GM19455 (cell line): ENCODE data around the gene KCNC1.

Experiments used
- ATAC-seq: cut with Tn5 transposase; IDR thresholded peaks from one replicate; pipeline ENCODE4 v1.9.1; 2021; ENCODE audit not compliant: unreplicated experiment

The KCNC1 gene

DNA sequence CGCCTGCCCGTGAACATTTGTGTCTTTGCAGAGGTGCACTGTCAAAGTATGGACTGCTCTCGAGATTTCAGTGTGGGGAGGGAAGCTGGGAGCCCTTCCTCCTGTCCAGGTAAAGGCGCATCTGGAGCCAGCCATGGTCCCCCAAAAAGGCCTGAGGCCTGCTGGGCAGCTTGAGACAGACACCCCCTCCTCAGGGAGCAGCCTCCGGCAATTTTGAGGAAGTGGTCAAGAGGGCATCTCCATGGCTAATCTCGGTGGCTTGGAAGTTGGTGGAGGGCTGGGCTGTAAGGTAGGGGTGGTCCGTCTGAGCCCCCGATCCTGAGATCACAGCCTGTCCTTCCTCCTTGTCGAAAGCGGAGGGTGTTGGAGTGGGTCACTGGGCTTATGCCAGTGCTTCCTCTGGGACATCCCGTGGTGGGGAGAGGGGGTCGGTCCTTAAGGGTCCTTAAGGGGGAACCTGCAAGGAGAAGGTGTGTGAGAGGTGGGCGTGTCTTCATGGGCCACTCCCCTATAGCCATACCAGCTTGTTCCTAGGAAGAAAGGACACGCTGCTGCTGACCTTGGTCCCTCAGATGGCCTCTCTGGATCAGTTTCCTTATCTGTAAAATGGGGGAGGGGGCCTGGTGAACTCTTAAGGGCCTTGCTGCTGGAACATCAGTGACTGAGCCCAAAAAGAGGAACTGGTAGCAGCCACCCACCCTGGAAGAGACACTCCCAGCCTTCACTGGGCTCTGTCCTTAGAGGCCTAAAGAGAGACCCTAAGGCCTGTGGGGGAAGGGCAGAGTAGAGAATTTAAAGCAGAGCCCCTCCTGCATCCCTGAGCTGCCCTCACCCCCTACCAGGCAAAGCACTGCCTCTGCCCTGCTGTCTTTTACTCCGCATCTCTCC lies 2.6 kb downstream of the KCNC1 start:
- ATAC-seq, result no peak

DNA sequence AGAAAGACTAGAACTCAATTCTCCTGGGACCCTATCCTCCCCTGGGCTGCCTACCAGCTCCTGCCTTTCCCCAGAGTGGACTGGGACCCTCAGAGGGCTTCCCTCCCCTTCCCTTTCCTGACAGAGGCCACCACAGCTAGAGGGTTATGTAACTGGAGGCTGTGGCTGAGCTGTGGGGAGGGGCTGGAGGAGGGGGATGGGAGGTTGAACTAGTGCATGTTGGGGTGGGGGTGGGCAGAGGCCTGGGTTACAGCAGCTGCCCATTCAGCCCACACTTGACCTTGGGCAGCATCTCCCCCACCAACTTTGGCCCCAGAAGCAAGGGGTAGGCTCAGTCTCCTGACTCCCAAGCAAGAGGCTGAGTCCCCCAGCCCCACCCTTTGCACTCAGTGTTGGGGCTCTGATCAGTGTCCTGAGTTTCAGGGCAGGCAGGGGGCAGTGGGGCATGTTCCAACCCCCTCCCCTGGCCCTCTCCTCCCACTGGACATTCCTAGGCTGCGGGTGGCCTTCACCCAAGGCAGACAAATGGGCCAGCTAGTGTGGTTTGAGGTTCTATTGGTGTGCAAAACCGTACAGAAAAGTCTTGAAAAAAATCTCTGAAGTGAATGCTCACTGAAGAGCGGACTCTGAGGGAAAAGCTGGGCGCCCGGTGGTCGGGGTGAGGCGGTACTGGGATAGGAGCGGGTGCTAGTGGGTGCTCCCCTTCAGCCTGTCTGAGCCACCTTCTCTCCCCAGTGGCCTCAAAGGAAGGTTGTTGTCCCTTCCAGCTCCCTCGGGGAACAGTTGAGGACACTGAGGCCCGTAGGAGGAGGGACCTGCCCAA lies 3.8 kb downstream of the KCNC1 start:
- ATAC-seq, result no peak

DNA sequence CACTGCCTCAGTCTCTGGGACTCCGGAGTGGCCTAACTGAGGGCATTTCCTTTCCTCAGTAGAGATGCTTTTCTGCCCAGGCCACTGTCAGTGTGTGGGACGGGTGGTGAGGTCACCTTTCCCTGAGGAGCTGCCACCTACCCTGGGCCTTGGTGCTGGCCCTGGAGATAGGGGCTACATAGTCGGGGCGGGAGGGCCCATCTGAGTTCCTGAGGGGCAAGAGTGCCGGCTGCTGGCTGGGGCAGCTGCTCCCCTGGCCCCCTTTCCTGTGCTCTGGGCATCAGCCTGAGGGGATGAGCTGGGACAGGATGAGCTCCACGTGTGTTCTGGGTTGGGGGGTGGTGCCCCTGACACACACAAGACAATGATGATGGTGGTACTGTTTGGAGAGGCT lies 5.4 kb downstream of the KCNC1 start:
- ATAC-seq, result no peak

DNA sequence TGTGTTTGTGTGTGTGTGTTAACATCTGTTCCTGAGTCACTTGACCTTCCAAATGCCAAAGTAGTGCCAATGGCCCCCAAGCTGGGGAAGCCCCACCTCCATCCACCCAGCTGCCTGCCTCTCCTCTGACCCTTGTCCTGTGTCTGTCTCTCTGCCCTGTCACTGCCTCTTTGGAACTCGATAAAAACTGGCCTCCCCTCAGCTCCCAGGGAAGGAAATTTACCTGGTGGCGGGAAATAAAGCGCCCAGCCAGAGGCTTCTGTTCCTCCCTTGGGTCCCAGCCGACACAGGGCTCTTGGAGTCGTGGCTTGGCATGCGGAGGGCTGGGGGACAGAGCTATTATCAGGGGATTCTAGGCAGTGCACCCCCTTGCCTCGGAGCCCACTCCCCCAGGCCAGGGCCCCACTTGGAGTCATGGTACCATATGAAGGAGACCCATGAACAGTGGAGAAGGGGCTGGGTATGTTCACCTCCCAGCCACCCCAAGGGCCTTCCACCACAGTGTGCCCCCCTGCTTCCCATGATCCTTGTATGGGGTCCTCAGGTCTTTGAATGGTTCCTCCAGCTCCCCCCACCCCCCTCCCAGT lies 6.2 kb downstream of the KCNC1 start:
- no peak for ATAC-seq

DNA sequence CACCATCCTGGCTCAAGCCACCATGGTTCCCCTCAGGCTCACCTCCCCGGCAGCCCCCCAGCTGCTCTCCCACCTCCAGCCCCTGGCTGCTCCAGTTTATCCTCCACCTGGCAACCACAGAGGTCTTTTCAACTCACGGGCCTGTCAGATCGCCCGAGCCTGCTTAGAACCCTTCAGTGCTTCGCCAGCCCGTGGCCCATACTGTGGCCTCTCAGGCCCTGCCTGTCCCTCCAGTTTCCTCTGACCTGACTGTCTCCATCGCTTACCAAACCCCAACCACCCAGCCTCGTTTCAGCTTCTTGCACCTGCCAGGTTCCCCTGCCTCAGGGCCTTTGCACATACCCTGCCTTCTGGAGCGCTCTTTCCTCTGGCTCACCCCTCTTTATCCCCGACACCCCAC lies 6.9 kb downstream of the KCNC1 start:
- no peak for ATAC-seq

DNA sequence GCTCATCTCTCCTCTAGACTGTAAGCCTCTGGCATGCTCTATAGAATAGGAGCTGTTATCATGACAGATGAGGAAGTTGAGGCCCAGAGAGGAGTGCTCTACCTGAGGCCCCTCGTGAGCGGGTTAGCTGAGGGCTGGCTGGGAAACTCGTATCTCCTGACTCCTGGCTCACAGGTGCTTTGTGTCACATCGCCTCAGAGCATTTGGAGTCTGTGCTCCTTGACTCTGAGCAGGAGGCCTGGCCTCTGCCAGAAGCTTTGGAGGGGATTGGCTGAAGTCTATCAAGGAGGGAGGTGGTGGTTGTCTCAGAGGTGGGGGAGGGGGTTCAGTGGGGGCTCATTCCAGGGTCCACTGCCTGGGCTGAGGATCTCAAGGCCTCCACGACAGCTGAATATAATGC lies 7.4 kb downstream of the KCNC1 start:
- ATAC-seq, result no peak

DNA sequence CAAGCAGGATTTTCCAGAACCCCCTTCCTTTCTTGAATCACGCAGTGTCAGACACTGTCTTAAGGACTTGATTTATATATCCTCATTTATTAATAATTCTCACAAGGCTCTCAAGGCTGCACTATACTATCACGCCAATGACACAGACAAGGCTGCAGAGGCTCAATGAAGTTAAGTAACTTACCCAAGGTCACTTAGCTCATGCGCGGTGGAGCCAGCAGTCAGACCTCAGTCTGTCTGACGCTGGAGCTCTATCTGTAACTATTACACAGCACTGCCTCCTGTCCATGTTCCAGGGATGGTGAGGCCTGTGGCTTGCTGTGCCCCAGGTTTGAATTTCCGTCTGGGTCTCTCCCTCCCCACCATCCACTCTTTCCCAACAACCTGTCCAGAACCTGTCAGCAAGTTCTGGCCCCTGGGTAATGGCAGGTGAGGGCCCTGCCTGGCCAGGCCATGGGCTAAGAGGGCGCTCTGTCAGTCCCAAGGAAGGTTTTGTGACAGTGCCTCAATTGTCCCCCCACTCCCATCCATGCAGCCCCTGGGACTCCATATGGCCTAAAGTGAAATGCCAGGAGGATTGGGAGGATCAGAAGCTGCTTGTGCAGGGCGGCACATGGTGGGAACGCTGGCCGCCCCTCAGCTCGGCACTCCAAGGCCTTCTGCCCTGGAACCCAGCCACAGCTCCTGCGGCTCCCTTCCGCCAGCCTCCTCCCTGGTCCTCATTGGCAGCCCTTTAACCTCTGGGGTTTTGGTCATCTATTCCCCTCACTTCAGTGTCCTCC lies 8.6 kb downstream of the KCNC1 start:
- ATAC-seq, result no peak

DNA sequence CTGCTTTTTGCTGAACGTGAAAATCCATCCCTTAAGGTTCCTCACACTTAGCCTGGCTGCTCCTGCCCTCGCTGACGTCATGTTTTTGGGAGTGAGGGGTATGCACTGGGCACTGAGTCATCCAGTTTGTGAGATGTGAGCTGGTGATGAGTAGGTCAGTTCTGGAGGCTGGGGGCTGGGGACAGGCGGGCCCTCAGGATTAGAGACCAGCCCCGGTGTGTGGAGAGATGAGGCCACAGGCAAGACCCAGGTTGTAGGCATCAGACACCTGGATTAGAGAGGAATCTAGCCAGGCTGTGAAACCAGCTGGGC lies 9.2 kb downstream of the KCNC1 start:
- no peak for ATAC-seq

DNA sequence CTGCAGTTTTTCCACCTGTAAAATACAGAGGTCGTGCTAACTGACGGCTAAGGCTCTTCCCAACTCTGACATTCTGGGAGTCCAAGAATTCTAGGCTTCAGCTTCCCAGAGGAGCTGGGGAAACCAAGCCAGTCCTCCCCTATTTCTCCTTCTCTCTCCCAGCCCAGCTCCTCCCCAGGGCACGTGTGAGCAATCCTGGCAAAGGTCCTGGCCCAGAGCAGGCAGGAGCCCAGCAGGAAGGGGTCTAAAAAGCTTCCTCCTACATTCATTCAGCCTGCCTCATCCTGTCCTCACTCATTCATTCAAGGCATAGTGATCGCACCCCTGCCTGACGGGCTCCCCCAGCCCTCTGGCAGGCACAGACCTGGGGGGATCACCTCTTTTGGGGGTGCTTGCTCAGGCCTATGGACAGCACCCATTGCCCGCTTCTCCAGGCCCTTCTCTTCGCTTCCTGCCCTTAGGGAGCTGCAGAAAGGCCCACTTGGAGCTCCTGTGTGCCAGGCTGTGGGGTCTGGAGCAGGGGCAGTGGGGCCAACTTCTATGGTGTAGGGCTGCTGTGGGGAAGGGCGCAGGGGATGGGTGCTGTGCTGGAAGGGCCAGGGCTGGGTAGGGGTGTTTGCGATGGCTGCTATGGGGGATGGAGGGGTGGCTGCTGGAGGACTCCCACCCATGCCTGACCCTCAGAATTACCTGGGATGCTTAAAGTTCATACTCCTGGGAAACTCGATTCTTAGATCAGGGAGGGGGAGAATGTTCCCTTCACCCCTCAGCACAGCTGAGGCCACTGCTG lies 9.8 kb downstream of the KCNC1 start:
- no peak for ATAC-seq

DNA sequence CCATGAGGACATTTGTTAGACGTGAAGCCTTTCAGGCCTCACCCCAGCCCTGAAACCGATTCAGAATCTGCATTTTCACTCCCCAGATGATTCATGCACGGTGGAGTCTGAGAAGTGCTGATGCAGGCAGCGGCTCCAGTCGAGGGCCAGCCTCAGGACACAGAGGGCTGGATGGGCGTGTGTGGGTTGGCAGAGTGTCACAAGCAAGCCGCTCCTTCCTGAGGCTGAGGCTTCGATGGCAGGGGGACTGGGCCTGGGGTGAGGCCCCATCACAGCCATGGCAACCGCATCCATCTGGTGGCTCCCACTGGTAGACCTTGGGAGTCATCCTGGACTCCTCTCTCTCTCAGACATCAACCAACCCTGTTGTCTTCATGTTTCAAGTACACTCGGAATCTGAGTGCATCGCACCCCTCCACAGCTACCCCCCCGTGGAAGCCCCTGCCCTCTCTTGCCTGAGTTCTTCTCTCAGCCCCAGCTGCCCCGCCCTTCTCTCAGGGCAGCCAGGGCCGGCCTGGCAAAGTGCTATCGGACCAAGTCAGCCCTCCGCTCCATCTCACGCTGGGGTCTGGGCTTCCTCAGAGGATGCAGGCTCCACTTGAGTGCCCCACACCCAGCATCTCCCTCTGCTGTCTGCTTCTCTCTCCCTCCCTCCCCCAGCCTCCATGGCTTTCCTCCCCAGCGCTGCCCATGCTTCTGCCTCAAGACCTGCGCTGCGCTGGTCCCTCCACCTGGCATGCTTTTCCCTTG lies 10.6 kb downstream of the KCNC1 start:
- no peak for ATAC-seq

DNA sequence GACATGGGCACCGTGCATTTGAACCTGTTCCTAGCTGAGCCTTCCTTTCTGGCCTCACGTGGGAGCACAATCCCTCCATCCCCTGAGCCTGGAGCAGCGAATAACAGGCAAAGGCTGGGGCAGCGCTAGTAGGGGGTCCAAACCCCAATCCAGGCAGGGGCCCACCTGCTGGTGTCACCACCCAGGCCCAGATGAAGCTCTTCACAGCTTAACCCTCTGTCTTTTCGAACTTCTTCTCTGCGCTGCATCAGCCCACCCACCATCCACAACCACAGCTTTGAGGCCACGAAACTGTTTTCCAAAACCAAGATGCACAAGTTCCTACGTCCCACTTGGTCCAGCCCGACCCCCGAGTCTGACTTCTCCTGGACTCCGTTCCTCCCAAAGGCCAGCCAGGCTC lies 11.5 kb downstream of the KCNC1 start:
- ATAC-seq, result no peak

DNA sequence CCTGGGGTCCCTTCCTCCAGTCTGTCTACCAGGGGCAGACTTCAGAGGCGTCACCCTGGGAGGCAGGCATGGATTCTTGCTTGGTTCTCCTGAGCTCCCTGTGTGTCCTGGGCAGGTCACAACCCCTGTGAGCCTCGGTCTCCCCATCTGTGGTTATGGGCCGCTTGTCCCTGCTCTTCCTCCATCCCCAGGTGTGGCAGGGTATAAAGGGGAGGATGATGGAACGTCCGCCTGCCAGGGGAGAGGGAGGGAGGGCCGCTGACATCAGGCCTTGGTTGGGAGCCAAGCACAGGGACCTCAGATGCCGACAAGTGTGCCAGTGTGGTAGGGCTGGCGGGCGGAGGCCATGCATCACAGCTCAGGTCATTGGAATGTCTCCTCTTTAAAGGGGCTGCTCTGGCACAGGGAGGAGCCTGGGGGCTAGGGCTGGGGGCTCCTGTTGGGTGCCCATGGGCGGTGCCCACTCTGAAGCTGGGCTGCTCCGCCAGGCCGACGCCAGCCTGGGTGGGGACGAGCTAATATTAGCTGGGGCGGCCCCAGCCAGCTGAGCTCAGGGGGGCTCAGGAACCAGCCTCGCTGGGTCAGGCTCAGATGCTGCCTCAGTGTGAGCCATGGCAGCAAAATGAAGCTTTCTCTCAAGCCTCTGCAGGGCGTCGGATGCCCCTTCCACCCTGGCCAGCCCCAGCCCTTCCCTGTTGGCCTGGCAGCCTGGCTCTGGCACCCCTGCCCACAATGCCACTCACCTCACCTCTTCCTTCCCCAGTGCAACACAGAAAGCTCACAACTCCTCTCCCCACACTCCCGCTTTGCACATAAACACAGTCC lies 12.8 kb downstream of the KCNC1 start:
- ATAC-seq, result no peak

DNA sequence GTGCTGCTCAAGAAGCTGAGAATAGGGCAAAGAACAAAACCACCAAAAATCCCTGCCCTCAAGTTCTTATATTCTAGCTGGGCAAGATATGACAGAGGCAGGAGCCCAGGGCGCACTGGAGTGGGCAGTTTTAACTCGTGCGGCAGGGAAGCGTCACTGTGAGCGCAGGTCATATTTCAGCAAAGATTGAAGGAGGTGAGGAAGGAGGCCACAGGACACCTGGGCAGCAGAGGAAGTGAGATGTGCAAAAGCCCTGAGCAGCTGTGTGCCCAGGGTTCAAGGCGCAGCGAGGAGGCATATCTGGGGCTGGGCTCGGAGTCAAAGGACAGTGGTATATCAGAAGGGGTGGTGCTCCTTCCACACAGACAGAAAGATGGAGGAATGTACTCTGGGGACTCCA lies 13.5 kb downstream of the KCNC1 start:
- ATAC-seq, result no peak

DNA sequence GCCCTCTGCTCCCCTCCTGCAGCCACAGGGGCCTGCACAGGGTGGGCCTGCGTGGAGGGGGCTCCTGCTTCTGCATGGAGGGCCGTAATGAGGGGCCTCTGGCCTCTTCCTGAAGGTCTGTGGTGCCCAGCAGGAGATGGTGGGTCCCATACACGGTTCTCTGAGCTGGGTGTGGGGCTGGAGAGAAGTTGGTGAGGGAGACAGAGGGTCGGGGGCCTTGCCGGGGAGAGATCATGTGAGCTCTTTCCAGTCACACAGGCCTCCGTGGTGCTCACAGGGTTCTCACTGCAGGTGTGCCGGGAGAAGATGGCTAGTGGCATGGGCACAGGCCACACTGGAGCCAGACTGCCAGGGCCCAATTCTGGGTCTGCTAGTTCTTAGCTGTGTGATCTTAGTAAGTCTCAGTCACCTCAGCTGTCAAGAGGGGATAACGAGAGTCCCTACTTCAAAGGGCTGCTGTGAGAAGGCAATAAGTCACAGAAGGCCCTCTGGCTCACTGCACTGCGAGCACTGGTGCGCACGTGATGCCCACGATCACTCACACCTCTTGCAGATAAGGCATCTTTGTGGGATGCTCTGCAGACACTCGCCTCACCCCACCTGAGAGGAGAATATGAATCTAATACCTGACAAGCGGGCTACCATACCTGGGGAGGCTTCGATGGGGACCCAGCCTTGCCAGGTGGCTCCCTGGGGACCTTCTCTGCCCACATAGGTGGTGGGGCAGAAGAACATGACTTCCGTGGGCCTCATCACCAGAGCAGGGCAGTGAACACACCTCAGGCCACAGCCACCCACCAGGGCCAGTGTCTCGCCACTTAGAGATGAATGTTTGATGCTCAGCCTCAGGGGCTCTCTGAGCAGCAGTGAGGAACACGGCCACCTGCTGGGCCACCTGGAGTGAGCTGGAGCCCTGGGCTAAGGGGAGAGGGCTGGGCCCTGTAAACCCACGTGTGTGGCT lies 14.5 kb downstream of the KCNC1 start:
- ATAC-seq, result no peak

DNA sequence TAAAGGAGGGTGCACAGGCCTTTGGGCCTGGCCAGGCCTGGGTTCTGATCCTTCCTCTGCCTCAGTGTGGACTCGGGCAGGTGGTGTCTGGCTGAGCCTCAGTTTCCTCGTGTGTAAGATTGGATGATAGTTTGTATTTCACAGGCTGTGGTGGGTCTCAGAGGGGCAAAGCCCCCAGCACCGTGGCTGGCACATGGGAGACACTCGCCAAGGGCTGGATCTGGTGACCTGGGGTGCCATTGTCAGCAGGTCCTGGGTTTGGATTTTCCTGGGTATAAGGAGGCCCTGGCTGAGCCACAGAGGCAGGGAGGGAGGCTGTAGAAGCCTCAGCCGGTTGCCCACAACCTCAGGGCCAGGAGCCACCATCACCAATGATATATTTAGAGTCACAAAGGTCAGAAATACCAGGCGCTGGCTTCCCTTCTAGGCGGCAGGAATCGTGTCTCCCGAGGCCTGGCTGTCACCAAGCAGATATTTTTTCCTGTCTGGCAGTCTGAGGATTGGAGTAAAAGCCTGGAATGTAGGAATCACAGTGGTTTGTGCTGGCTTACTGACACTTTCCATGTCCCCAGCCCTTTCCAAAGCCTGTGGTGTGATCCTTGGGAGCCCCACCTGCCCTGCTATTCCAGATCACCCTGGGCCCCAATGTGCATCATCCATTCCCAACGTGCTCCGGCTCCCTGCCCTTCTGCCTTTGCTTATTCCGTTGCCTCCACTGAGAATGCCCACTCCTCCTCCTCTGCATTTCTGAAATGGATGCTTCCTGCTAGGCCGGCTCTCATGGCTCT lies 15.6 kb downstream of the KCNC1 start:
- no peak for ATAC-seq

DNA sequence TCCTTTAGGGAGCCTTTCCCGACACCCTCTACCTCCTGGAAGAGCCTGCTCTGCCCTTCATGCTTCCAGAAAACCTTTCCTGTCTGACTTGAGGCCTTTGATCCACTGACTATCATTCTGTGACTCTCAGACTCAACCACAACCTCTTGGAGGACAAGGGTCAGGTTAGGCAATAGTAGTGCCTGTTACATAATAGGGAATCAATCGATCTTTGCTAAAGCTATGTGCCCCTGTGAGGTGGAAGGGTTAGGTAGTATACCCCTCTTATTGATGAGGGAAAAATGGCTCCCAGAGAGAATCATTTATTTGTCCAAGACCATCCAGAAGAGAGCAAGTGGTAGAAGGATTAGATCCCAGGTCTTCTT lies 16.2 kb downstream of the KCNC1 start:
- no peak for ATAC-seq

DNA sequence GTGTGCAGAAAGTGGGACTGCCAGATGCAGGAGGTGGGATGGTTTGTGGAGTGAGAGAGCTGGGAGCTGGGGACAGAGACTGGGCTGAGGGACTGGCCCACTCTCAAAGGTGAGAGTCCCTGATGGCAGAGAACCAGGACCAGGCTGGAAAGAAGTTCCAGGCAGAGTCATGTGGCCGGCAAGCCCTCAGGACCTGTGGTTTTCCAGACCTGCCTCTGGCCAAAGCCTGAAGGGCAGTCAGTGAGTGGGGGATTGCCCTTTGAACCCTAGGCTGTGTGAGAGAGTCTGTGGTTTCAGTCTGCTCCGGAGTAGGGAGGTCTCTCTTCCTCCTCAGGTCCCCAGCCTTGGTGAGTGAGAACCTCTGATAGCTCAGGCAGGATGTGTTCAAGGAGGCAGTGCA lies 17.0 kb downstream of the KCNC1 start:
- no peak for ATAC-seq
